ENCODE data around the gene KRT3. TPM values are rescaled to one million over a fixed set of nuclear protein-coding genes. Genes with fewer than 3 reads are reported as not detected.

KRT3 gene
- total RNA-seq, 1 experiment from 2014 or later = not detected

DNA sequence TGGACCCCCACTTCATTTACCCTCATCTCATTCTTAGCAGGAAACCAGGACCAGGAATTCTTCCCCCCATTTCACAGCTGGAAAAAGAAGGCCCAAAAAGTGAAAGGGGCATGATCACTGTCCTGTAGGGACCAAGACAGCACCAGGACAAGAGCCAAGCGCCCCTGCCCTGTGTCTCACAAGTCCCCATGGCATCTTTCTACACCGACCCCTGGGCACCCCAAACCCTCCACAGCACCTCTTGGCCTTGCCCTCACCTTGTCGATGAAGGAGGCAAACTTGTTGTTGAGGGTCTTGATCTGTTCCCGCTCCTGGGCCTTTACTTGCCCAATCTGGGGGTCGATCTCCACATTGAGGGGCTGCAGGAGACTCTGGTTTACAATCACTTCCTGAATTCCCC lies 19.5 kb downstream of the KRT3 start:
- DNase-seq (ENCODE audit: low read depth, low spot score) (no peak), ATAC-seq (no peak)
- ChIA-PET POLR2A (no interaction called here), CTCF (no interaction called here)
- in situ Hi-C loops (cut with HindIII; ENCODE audit: low pct_unique_long_range_greater_than_20kb, low sequenced_read_pairs) (no loop called here), intact Hi-C loops (cut with micrococcal nuclease; ENCODE audit: unreplicated experiment) (no loop called here)
- no peak overlapping the region for H3K27ac ChIP-seq (ENCODE audit: low read length)
- peaks cover 10% of the 10 kb centered on the region; the same call in 1 of the 2 replicates for H3K27me3 ChIP-seq (ENCODE audit: control insufficient read depth, insufficient read depth, low read length)
- no peaks in the 10 kb centered on the region for H3K9me3 ChIP-seq (ENCODE audit: control insufficient read depth, insufficient read depth, low read depth, low read length)
- no peaks in the 10 kb centered on the region for H3K4me1 ChIP-seq (ENCODE audit: control insufficient read depth, insufficient read depth, low read length)
- TF ChIP-seq, protein P1, sequence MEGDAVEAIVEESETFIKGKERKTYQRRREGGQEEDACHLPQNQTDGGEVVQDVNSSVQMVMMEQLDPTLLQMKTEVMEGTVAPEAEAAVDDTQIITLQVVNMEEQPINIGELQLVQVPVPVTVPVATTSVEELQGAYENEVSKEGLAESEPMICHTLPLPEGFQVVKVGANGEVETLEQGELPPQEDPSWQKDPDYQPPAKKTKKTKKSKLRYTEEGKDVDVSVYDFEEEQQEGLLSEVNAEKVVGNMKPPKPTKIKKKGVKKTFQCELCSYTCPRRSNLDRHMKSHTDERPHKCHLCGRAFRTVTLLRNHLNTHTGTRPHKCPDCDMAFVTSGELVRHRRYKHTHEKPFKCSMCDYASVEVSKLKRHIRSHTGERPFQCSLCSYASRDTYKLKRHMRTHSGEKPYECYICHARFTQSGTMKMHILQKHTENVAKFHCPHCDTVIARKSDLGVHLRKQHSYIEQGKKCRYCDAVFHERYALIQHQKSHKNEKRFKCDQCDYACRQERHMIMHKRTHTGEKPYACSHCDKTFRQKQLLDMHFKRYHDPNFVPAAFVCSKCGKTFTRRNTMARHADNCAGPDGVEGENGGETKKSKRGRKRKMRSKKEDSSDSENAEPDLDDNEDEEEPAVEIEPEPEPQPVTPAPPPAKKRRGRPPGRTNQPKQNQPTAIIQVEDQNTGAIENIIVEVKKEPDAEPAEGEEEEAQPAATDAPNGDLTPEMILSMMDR (IDR thresholded peaks at IDR 0.05) = no peak
- TF ChIP-seq, protein P2, sequence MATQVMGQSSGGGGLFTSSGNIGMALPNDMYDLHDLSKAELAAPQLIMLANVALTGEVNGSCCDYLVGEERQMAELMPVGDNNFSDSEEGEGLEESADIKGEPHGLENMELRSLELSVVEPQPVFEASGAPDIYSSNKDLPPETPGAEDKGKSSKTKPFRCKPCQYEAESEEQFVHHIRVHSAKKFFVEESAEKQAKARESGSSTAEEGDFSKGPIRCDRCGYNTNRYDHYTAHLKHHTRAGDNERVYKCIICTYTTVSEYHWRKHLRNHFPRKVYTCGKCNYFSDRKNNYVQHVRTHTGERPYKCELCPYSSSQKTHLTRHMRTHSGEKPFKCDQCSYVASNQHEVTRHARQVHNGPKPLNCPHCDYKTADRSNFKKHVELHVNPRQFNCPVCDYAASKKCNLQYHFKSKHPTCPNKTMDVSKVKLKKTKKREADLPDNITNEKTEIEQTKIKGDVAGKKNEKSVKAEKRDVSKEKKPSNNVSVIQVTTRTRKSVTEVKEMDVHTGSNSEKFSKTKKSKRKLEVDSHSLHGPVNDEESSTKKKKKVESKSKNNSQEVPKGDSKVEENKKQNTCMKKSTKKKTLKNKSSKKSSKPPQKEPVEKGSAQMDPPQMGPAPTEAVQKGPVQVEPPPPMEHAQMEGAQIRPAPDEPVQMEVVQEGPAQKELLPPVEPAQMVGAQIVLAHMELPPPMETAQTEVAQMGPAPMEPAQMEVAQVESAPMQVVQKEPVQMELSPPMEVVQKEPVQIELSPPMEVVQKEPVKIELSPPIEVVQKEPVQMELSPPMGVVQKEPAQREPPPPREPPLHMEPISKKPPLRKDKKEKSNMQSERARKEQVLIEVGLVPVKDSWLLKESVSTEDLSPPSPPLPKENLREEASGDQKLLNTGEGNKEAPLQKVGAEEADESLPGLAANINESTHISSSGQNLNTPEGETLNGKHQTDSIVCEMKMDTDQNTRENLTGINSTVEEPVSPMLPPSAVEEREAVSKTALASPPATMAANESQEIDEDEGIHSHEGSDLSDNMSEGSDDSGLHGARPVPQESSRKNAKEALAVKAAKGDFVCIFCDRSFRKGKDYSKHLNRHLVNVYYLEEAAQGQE (IDR thresholded peaks at IDR 0.05; ENCODE audit: insufficient read depth in 1 of 2, low read depth in 2 of 2, low read length in 1 of 2) = no peak
- TF ChIP-seq SIN3A (IDR thresholded peaks at IDR 0.05; ENCODE audit: borderline replicate concordance, insufficient read depth, low read depth, low read length) (no peak), TCF7L2 (IDR thresholded peaks at IDR 0.05; ENCODE audit: low read depth, low read length) (no peak)
- no peak overlapping the region for H3K4me3 ChIP-seq (ENCODE audit: low read depth in 2 of 2, low read length in 2 of 2)
- no TSS peak for BruUV-seq (replicated peaks)
- no peaks in the 10 kb centered on the region for H3K36me3 ChIP-seq (ENCODE audit: control insufficient read depth, insufficient read depth, low read length)

DNA sequence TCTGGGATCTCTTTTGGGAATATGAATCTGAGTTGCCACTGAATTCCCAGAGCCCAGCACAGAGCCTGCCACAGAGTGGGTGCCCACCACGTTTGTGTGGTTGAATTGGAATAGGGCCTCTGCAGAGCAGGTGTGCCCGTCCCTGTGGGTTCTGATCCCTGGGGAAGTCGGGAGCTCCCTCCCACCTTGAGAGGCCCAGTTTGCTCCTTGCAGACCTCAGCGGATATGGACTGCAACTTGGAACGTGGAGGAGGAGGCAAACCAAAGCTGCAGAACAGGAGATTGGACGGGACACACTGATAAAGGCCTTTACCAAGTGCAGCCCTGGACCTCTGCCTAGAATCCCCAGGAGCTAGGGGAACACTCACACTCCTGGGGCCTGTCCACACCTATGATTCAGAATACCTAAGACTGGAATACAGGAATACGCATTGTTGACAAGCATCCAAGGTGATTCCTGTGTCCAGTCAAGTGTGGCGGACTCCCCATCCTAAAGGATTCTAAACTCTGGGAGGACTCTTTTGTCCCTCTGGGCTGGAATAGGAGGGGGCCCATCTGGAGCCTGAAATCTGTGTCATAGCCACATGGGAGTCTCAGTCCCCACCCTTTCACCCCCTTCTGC lies 21.2 kb downstream of the KRT3 start:
- ChIA-PET CTCF (no interaction called here), POLR2A (no interaction called here)
- Histone ChIP-seq H3K27me3 (ENCODE audit: control insufficient read depth, insufficient read depth, low read length) (peaks cover 8% of the 10 kb centered on the region; the same call in 1 of the 2 replicates), H3K9me3 (ENCODE audit: control insufficient read depth, insufficient read depth, low read depth, low read length) (no peaks in the 10 kb centered on the region), H3K4me1 (ENCODE audit: control insufficient read depth, insufficient read depth, low read length) (no peaks in the 10 kb centered on the region), H3K27ac (ENCODE audit: low read length) (no peak overlapping the region), H3K36me3 (ENCODE audit: control insufficient read depth, insufficient read depth, low read length) (no peaks in the 10 kb centered on the region), H3K4me3 (ENCODE audit: low read depth in 2 of 2, low read length in 2 of 2) (no peak overlapping the region)
- in situ Hi-C loops (cut with HindIII; ENCODE audit: low pct_unique_long_range_greater_than_20kb, low sequenced_read_pairs) = no loop called here
- no TSS peak for BruUV-seq (replicated peaks)
- intact Hi-C loops (cut with micrococcal nuclease; ENCODE audit: unreplicated experiment) = no loop called here
- DNase-seq (ENCODE audit: low read depth, low spot score) = no peak
- ATAC-seq = no peak
- TF ChIP-seq, protein P2 (IDR thresholded peaks at IDR 0.05; ENCODE audit: insufficient read depth in 1 of 2, low read depth in 2 of 2, low read length in 1 of 2) = no peak
- no peak for TF ChIP-seq SIN3A (IDR thresholded peaks at IDR 0.05; ENCODE audit: borderline replicate concordance, insufficient read depth, low read depth, low read length)

Data from Panc1 (cell line).